KOPT-K1 (cell line): ENCODE results near the gene GJD2.

Source experiments
- H3K27ac ChIP-seq: fragments of 200-600 bp; sonication (generic); 2 replicates; pipeline ENCODE4 v1.5.1; 2016; ENCODE audit warnings: antibody characterized with exemption, mild to moderate bottlenecking, low read depth, low read length; ENCODE audit not compliant: poor library complexity, severe bottlenecking
- H3K36me3 ChIP-seq: fragments of 200-600 bp; sonication (generic); 2 replicates; pipeline ENCODE4 v1.5.1; 2017; ENCODE audit warnings: antibody characterized with exemption, mild to moderate bottlenecking, low read length, moderate library complexity; ENCODE audit not compliant: insufficient read depth
- H3K9me3 ChIP-seq: fragments of 200-600 bp; sonication (generic); 2 replicates; pipeline ENCODE4 v1.5.1; 2017; ENCODE audit warnings: antibody characterized with exemption, low read length, mild to moderate bottlenecking; ENCODE audit not compliant: insufficient read depth, poor library complexity, severe bottlenecking

GJD2 gene

DNA sequence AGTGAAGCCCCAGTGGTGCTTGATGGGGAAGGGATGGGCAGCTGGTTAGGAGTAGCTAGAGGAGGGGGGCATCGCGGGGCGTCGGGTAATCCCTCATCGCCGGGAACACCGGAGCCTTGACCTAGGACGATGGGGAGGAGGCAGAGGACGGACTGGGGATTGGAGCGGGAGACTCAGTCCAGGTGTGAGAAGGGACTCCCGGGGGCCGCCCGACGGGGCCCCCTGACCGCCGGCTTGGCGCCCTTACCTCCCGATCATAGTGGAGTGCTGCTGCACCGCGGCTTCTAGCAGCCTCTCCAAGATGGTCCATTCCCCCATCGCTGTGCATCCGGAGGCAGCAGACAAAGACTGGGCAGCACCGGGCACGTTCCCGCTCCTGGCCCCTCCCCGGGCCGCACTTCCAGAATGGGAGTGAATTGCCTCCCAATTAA lies 612 bp downstream of the GJD2 start:
- H3K36me3 ChIP-seq = no peaks in the 10 kb centered on the region
- no peaks in the 10 kb centered on the region for H3K9me3 ChIP-seq
- H3K27ac ChIP-seq = no peak overlapping the region

DNA sequence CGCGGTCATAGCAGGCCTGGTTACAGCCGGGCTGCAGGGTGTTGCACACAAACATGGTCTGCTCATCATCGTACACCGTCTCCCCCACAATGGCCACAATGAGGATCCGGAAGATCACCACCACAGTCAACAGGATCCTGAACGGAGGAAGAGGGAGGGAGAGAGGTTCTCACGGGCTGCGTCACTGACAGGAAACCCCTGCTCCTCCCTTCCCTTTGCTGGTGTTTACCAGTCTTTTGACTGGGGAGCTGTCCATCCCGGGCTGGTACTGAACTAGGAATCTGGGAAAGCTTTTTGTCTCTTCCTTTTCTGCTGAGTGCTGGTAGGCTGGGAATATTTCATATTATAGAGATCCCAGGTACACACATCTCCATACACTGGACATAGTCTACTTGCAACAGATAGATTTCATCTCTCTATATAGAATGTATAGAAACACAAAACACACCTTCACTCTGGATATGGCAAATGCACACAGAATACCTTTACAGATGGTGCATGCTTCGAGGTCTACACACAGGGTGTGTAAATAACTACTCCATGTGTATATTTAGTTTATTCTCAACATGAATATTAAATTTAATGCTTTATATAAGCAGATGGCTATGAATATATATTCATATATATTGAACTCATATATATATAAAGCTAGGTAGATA lies 1.4 kb downstream of the GJD2 start:
- Histone ChIP-seq H3K27ac (no peak overlapping the region), H3K9me3 (no peaks in the 10 kb centered on the region), H3K36me3 (no peaks in the 10 kb centered on the region)

DNA sequence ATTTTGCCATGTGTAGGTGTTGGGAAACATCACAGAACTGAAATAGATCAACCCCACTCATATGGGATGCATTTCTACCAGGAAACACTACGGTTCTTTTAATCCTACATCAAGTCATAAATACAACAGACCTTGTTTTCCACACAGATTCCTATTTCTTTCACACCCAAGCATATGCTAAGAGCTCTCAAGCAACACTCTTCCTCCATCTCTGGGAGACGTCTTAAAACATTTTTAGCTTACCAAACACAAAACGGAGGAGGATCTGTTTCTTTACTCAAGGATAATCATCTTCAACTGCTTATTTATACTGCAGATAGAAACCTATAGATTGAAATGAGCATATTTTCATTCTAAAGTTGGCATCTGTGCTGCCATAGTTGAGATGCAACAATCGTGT lies 5.1 kb downstream of the GJD2 start:
- Histone ChIP-seq H3K27ac (no peak overlapping the region), H3K9me3 (no peaks in the 10 kb centered on the region), H3K36me3 (no peaks in the 10 kb centered on the region)

DNA sequence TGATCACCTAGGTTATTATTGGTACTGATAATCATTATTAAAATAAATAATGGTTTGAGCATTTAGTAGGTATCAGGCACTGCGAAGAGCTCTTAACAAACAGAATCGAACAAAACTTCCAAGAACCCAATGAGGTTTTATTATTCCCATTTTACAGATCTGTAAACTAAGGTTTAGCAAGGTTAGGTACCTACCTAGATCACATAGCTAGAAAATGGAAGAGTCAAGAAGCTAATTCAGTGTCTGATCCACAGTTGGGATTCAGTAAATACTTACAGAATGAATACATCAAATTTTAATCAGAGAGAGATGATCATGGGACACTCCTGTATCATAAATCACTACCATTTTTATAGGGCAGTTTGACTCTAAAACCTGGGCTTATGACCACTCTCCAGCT lies 15.5 kb downstream of the GJD2 start:
- Histone ChIP-seq H3K36me3 (no peaks in the 10 kb centered on the region), H3K27ac (no peak overlapping the region), H3K9me3 (no peaks in the 10 kb centered on the region)

DNA sequence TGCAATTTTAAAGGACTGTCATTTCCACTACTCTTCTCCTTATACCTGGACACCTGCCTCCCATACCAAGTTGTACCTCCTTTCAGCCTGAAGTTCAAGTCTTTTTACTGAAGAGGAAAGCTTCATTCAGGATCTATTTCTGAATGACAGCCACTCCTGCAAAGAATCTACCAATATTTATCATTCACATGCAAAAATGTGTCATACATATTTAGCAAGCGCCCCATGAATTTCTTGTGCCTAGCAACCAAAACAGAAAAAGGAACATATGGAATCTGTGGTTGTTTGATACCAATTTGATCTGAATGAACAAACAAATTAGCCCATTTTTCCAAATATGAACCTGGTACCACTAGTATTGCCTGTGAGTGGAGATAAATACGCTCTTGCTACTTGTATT lies 16.8 kb downstream of the GJD2 start:
- Histone ChIP-seq H3K36me3 (no peaks in the 10 kb centered on the region), H3K9me3 (no peaks in the 10 kb centered on the region), H3K27ac (no peak overlapping the region)

DNA sequence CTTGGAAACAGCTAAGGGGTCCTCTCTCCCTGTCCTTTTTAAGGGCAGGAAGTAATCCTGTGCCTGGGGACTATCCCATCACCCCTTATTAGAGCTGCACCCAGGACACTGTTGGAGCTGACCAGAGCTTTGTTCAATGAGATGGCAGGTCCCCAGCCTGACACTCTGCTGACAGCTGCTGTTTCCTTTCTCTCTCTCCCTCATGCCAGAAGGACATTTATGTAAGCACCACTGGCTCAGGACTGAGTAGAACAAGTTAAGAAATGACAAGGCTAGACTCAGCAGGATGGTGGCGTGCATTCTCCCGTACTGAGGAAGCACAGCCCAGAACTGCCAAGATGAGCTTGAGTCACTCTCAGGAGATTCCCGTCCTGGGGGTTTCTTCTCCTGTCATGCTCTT lies 17.3 kb downstream of the GJD2 start:
- no peaks in the 10 kb centered on the region for H3K9me3 ChIP-seq
- no peak overlapping the region for H3K27ac ChIP-seq
- H3K36me3 ChIP-seq = no peaks in the 10 kb centered on the region

DNA sequence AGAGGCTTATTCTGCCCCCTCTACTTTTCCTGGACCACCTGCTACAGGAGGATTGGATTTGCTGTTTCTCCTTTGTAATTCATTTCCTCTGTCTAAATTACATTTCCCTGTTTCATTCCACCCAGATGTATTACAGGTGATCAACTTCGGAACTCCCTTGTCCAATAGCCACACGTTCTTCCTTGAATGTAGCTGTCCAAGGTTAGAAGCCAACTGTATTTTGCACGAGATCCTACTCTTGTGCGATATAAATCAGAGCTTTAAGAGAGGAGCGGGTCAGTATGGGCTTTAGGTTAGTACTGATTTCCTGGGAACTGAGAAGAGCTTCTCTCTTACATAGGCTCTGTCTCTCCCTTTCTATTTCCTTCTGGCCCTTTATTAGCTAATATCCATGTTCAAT lies 20.5 kb downstream of the GJD2 start:
- H3K9me3 ChIP-seq = no peaks in the 10 kb centered on the region
- no peaks in the 10 kb centered on the region for H3K36me3 ChIP-seq
- H3K27ac ChIP-seq = no peak overlapping the region

DNA sequence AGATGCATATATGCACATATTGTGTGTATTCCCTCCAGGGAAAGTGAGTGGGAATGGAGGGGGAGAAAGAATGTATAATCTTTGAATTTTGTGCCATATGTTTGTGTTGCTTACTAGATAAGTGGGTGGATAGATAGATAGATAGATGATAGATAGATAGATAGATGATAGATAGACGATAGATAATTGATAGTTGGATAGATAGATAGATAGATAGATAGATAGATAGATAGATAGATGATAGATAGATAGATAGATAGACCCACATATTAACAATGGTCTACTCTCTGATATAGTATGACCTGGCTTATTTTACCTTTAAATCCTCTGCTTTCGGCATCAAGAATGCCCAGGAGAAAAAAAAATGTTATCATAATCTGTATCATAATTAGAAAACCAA lies 21.2 kb downstream of the GJD2 start:
- H3K36me3 ChIP-seq = no peaks in the 10 kb centered on the region
- H3K9me3 ChIP-seq = no peaks in the 10 kb centered on the region
- H3K27ac ChIP-seq = no peak overlapping the region

DNA sequence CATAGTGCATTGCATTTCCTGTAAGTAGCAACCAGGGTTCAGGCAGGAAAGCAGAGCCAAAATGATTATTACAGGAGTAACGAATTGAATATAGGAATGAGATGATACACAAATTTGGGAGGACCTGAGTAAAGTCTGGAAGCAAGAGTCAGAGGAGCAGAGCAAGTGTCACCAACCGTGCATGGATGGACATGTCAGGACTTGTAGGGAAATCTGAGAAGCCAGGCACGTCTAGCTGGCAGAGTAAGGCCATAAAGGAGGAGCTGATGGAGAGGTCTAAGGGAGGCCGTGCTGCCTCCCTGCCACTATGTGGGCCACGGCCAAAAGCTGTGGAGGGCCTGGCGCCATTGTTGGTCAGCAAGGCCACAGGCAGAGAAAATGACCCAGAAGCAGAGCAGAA lies 22.4 kb downstream of the GJD2 start:
- no peak overlapping the region for H3K27ac ChIP-seq
- no peaks in the 10 kb centered on the region for H3K9me3 ChIP-seq
- no peaks in the 10 kb centered on the region for H3K36me3 ChIP-seq

DNA sequence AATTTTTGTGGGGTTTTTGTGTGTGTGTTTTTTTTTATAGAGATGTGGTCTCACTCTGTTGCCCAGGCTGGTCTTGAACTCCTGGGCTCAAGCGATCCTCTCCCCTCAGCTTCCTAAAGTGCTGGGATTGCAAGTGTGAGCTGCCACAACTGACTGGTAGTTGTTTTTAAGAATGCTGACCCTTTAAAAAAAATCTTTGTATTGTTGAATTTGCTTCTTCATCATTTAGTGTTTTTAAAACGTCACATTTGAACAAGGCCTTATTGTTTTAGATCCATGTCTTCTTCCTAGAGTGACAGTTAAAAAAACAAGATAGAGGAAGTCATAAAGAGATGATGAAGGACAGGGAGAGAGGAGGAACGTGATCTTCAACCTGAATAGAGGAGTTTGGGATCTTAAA lies 24.1 kb downstream of the GJD2 start:
- Histone ChIP-seq H3K27ac (no peak overlapping the region), H3K36me3 (no peaks in the 10 kb centered on the region), H3K9me3 (no peaks in the 10 kb centered on the region)

DNA sequence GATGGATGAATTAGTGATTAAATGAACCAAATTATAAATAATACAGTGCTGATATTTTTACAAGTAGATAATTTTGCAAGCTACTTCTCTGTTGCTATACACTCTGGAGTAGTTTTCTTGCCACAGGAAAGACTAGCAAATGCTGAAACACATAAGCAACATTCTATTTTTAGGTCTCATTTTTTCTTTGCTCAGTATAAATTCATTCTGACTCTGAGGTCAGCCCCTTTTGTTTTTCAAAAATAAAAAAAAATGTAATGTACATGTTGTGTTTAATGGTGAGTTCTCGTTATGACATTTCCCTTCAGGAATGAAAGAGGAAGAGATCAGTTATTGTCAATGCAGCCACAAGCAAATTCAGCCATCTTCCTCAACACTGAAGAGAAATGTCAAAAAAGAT lies 24.9 kb downstream of the GJD2 start:
- Histone ChIP-seq H3K9me3 (no peaks in the 10 kb centered on the region), H3K27ac (no peak overlapping the region), H3K36me3 (no peaks in the 10 kb centered on the region)

DNA sequence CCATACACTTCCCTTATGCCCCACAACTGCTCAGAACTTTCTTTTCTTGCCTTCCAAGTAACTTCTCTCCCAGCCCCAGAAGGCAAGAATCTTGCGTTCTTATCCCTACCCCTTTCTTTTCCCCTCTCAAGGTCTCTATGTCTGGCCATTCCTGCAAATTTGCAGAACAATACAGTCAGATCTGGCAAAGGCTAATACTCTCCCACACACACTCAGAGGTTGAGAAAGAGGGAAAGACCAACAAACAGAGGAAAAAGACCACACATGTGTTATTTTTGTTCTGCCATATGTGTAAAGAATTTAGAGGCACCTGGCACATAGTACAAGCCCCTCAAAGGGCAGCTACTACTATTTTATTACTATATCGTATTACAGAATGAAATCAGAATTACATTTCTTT lies 25.7 kb downstream of the GJD2 start:
- Histone ChIP-seq H3K27ac (no peak overlapping the region), H3K9me3 (no peaks in the 10 kb centered on the region), H3K36me3 (no peaks in the 10 kb centered on the region)

DNA sequence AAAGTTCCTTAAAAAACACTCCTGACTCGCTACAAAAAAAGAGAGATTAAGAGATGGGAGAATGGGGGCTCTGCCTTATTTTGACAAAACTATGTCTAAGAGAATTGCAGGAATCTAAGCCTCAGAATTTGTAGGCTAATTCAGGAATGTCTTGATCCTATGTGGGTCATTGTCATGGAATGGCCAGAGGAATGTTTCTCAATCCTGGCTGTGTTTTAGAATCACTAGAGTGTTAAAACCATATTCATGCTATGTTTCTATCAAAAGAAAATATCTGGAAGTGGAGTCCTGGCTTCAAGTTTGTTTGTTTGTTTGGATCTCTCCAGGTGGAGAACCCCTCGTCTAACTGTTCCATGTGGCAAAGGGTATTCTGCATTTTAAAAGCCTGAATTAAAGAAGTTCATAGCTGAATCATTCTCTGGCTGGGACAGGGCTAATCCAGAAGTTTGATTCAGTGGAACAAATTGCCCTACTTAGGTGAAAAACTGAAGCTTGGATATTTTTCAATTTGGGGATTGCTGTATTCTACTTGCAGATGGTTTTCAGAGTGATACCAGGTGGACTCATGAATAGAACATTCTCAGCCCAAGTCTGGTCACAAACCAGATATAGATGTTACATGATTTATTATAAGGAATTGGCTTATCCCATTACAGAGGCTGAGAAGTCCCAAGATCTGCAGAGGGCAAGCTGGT lies 28.2 kb downstream of the GJD2 start:
- H3K27ac ChIP-seq = no peak overlapping the region
- H3K9me3 ChIP-seq = no peaks in the 10 kb centered on the region
- no peaks in the 10 kb centered on the region for H3K36me3 ChIP-seq

DNA sequence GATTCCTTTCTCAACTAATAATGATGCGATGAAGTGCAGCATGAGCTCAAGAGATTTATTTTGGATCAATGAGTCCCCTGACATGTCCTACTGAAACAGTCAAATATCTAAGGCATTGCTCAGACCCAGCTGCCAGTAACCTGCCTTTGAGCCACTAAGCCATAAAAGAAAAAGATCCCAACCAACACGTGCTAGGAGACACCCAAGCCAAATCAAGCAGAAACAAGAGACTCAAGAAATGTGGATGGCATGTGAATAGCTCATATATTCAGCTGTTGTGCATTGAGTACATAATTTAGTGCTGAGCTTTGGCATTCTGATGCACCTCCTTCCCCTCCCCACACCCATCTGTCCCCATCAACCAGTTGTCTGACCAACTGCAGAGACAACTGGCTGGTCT lies 29.2 kb downstream of the GJD2 start:
- H3K36me3 ChIP-seq = no peaks in the 10 kb centered on the region

DNA sequence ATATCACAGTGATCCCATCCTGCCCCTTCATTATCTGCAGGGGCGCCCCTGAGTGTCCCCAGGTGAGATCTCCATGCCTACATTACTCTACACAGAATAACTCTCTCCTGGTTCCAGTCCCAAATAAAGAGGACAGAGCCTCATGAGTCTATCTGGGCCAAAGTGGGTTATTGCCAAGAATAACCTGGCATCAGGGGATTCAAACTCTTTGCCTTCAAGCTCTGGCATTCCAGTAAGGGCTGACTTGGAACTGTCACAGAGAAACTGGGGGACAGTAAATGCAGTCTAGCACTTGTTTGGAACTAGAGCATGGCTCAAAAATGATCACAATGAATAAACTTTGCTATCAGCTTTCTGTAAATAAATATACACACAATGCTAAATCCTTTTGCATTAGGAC lies 30.3 kb downstream of the GJD2 start:
- H3K9me3 ChIP-seq = no peaks in the 10 kb centered on the region
- H3K27ac ChIP-seq = no peak overlapping the region
- H3K36me3 ChIP-seq = no peaks in the 10 kb centered on the region

More for the DNA sequence above, 29.2 kb downstream of the GJD2 start:
- no peaks in the 10 kb centered on the region for H3K9me3 ChIP-seq
- no peak overlapping the region for H3K27ac ChIP-seq

DNA sequence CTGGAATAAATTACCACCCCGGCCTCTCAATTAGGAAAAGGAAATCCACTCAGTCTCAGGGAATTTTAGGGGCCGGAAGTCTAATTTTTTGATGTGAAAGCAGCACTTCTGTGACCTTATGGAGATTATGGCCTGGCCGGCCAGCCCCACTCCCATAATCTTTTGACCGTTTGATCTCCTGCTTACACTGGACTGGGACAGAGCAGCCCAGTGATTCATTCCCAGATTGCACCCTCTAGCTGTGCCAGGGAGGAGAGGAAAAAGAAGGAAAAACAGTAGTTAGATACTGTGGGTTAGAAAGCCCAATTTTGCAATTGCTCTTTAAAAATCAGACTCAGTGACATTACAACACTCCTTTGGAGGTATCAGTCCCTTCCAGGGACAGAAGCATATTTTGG lies 32.4 kb downstream of the GJD2 start:
- H3K27ac ChIP-seq = no peak overlapping the region
- no peaks in the 10 kb centered on the region for H3K9me3 ChIP-seq

More for the DNA sequence above, 32.4 kb downstream of the GJD2 start:
- H3K36me3 ChIP-seq = no peaks in the 10 kb centered on the region
